KMS-11 (cell line): ENCODE results near the gene TMEM89.

Experiments
- H2AFZ ChIP-seq: fragments of 200-600 bp; sonication (generic); 2 replicates; pipeline ENCODE4 v1.6.1; 2016; ENCODE audit warnings: antibody characterized with exemption, mixed run types, low read depth
- H3K27ac ChIP-seq: fragments of 200-600 bp; sonication (generic); 2 replicates; pipeline ENCODE4 v1.6.1; 2016; ENCODE audit warnings: mild to moderate bottlenecking, mixed run types
- H3K27me3 ChIP-seq: fragments of 200-600 bp; sonication (generic); 2 replicates; pipeline ENCODE4 v1.6.1; 2017; ENCODE audit warnings: mild to moderate bottlenecking, low read depth, mixed run types, moderate library complexity; ENCODE audit not compliant: insufficient read depth
- H3K36me3 ChIP-seq: fragments of 200-600 bp; sonication (generic); 2 replicates; pipeline ENCODE4 v1.6.1; 2017; ENCODE audit warnings: mild to moderate bottlenecking, mixed run types; ENCODE audit not compliant: insufficient read depth
- H3K4me1 ChIP-seq: fragments of 200-600 bp; sonication (generic); 2 replicates; pipeline ENCODE4 v1.6.1; 2016; ENCODE audit warnings: mild to moderate bottlenecking, low read depth, mixed run types; ENCODE audit not compliant: poor library complexity, severe bottlenecking
- H3K4me2 ChIP-seq: fragments of 200-600 bp; sonication (generic); 2 replicates; pipeline ENCODE4 v1.7.0; 2016; ENCODE audit warnings: mild to moderate bottlenecking, mixed run types
- H3K4me3 ChIP-seq: fragments of 200-600 bp; sonication (generic); IDR thresholded peaks from 2 replicates; pipeline ENCODE4 v1.6.1; 2017; ENCODE audit warnings: low read depth, low read length, mixed read lengths; ENCODE audit not compliant: insufficient read depth
- H3K79me2 ChIP-seq: fragments of 200-600 bp; sonication (generic); 2 replicates; pipeline ENCODE4 v1.6.1; 2016; ENCODE audit warnings: low read depth, mixed run types; ENCODE audit not compliant: insufficient read depth
- H3K9ac ChIP-seq: fragments of 200-600 bp; sonication (generic); 2 replicates; pipeline ENCODE4 v1.6.1; 2016; ENCODE audit warnings: mild to moderate bottlenecking, mixed run types
- H4K20me1 ChIP-seq: fragments of 200-600 bp; sonication (generic); 2 replicates; pipeline ENCODE4 v1.6.1; 2016; ENCODE audit warnings: mild to moderate bottlenecking, mixed run types; ENCODE audit not compliant: insufficient read depth
- TF ChIP-seq, protein P1 (sequence below): fragments of 200-600 bp; sonication (generic); conservative IDR thresholded peaks from 2 replicates; pipeline ENCODE4 v1.6.1; 2017; ENCODE audit warnings: low read depth, mild to moderate bottlenecking, antibody characterized with exemption, low read length, moderate library complexity, mixed read lengths

The TMEM89 gene

DNA sequence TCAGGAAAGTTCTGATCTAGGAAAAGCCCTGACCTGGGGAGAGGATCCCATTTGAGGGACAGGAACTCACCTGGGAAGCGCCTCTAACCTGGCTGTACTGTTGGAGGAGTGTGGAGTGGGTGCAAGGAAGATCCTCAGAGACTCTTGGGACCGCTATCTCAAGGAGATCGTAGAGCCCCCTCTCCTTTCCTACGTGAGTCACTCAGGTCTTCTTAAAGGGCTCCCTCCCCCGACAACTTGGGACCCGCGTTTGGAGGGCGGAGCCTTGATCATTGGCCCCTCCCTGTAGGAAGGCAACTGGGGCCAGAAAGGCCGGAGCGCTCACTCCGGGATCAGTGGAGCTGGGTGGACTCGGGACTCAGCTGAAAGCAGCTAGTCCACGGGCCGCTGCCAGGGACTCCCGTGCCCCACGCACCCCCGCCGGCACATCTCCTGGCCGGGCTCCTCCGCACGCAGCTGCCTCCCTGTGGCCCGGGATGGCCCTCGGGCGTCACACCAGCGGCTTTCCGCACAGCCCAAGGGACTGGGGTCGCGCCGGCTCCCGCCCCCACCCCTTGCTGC is 13.2 kb upstream of the TMEM89 start:
- no peaks in the 10 kb centered on the region for H3K4me1 ChIP-seq
- H4K20me1 ChIP-seq: no peaks in the 10 kb centered on the region
- TF ChIP-seq, protein P1, sequence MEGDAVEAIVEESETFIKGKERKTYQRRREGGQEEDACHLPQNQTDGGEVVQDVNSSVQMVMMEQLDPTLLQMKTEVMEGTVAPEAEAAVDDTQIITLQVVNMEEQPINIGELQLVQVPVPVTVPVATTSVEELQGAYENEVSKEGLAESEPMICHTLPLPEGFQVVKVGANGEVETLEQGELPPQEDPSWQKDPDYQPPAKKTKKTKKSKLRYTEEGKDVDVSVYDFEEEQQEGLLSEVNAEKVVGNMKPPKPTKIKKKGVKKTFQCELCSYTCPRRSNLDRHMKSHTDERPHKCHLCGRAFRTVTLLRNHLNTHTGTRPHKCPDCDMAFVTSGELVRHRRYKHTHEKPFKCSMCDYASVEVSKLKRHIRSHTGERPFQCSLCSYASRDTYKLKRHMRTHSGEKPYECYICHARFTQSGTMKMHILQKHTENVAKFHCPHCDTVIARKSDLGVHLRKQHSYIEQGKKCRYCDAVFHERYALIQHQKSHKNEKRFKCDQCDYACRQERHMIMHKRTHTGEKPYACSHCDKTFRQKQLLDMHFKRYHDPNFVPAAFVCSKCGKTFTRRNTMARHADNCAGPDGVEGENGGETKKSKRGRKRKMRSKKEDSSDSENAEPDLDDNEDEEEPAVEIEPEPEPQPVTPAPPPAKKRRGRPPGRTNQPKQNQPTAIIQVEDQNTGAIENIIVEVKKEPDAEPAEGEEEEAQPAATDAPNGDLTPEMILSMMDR: no peak
- H3K9ac ChIP-seq: peak overlapping the region; percentile 22; the same call in 1 of the 2 replicates
- H3K4me3 ChIP-seq: no peak overlapping the region
- no peak overlapping the region for H3K27ac ChIP-seq
- no peaks in the 10 kb centered on the region for H3K79me2 ChIP-seq
- H3K4me2 ChIP-seq: peak overlapping the region; percentile 31
- peak overlapping the region; percentile 52 for H2AFZ ChIP-seq
- no peaks in the 10 kb centered on the region for H3K36me3 ChIP-seq
- H3K27me3 ChIP-seq: no peaks in the 10 kb centered on the region

DNA sequence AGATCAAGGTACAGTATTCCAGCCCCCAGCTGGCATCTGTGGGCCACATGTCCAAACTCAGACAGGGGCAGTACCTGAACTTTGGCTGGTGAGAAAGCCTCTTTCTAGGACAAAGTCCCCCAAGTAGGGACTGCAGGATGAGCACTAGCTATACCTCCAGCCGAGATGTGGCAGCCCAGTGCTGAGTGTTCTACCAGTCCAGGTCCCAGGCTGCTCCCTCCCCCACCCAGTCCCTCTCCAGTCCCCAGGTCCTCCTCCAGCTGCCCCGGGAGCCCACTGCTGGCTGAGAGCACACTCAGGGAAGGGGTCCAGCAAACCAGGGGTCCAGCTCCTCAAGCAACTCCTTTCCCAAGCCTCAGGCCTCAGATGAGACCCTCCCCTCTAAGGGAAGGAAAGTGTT is 12.2 kb upstream of the TMEM89 start:
- Histone ChIP-seq H3K27ac (no peak overlapping the region), H3K9ac (no peak overlapping the region), H2AFZ (no peak overlapping the region), H4K20me1 (no peaks in the 10 kb centered on the region), H3K4me3 (no peak overlapping the region), H3K79me2 (no peaks in the 10 kb centered on the region), H3K4me1 (no peaks in the 10 kb centered on the region), H3K36me3 (no peaks in the 10 kb centered on the region), H3K4me2 (no peak overlapping the region), H3K27me3 (no peaks in the 10 kb centered on the region)
- TF ChIP-seq, protein P1: no peak

DNA sequence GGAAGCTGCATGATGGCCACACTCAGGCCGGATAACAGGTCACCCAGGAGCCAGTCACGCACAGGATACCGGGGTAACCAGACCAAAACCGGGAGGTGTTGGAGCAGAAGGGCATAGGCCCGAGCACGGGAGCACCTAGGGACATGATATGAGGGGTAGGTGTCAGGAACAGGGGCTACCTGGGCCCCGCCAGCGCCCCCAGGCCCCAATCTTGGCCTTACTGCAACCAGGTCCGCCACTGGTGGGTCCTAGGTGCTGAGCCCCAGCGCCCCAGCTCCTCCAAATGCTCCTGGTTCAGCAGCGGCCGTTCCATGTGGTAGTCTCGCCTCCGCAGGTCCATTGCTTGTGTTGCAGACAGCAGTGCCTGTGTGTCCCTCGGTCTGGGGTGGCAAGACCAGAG is 11.7 kb upstream of the TMEM89 start:
- Histone ChIP-seq H3K4me3 (no peak overlapping the region), H3K9ac (no peak overlapping the region), H3K36me3 (no peaks in the 10 kb centered on the region), H2AFZ (no peak overlapping the region), H3K79me2 (no peaks in the 10 kb centered on the region), H3K4me1 (no peaks in the 10 kb centered on the region), H3K4me2 (no peak overlapping the region), H3K27ac (no peak overlapping the region), H3K27me3 (no peaks in the 10 kb centered on the region), H4K20me1 (no peaks in the 10 kb centered on the region)
- TF ChIP-seq, protein P1: no peak

DNA sequence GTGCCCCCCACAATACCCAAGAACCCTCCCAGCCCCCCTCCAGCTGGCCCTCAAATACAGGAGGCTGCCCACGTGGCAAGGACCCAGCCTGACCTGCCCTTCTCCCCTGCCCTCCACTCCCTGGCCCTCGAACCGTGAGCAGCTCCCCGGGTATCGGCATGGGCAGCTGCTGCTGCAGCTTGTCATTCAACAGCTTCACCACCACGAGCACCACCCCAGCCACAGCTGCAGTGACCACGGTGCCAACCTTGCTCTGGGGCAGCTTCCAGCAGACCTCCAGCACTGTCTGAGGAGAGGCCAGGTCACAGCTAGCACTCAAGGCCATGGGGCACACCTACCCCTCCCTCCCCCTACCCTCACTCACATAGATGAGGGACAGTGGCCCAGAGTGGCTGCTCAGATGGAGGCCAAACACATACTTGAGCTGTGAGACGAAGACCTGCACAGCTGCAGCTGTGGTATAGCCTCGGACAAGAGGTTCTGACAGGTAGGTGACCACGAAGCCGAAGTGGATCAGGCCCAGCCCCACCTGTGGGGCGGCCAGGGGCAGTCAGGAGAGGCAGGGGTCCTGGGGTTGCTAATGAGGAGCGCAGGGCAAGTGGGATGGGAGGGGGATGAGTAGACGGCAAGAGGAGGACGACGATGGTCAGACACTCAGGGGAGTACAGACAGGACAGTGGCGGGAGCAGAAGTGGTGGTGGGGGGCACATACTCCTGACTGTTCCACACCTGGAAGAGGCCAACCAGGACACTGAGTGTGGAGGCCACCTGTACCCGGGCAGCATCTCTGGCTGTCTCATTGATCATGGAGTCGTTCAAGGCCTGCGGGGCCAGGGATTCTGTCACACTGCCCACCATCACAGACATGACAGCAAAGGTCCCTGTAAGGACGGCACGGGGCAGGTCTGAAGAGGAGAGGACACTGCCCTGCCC is 10.2 kb upstream of the TMEM89 start:
- no peaks in the 10 kb centered on the region for H4K20me1 ChIP-seq
- H3K79me2 ChIP-seq: no peaks in the 10 kb centered on the region
- TF ChIP-seq, protein P1: no peak
- no peaks in the 10 kb centered on the region for H3K36me3 ChIP-seq
- H3K27ac ChIP-seq: no peak overlapping the region
- no peak overlapping the region for H3K9ac ChIP-seq
- no peaks in the 10 kb centered on the region for H3K27me3 ChIP-seq
- H3K4me2 ChIP-seq: no peak overlapping the region
- no peaks in the 10 kb centered on the region for H3K4me1 ChIP-seq
- H2AFZ ChIP-seq: no peak overlapping the region
- H3K4me3 ChIP-seq: no peak overlapping the region
